ENCODE measurements around the gene CLDN10.
"Not testable (repeated sequence)": the region's sequence is repeated elsewhere in the genome, so short reads cannot be mapped to it uniquely, and the experiment has no call there.

CLDN10 gene

GRCh38 chr13:95540888-95541287 is 11.6 kb upstream of the CLDN10 start:
- FAIRE-seq, result no peak
- DNase-seq (ENCODE audit: low spot score), result no peak

- no peak for DNase-seq (ENCODE audit: low spot score)
- FAIRE-seq, result no peak
Measured at GRCh38 chr13:95541308-95541707, 11.2 kb upstream of the CLDN10 start.

- DNase-seq (ENCODE audit: low spot score) (no peak), FAIRE-seq (no peak)
Measured at GRCh38 chr13:95541911-95542474, 10.5 kb upstream of the CLDN10 start.

- no peak for FAIRE-seq
- no peak for DNase-seq (ENCODE audit: low spot score)
Measured at GRCh38 chr13:95544293-95544692, 8.2 kb upstream of the CLDN10 start.

- DNase-seq (ENCODE audit: low spot score), result no peak
- no peak for FAIRE-seq
Measured at GRCh38 chr13:95546919-95547318, 5.6 kb upstream of the CLDN10 start.

- DNase-seq (ENCODE audit: low spot score), result no peak
- no peak for FAIRE-seq
Measured at GRCh38 chr13:95547531-95548167, 4.9 kb upstream of the CLDN10 start.

- FAIRE-seq (no peak), DNase-seq (ENCODE audit: low spot score) (no peak)
Measured at GRCh38 chr13:95552208-95552538, 347 bp upstream of the CLDN10 start.

- FAIRE-seq (no peak), DNase-seq (ENCODE audit: low spot score) (no peak)
Measured at GRCh38 chr13:95553581-95554385, 1.3 kb downstream of the CLDN10 start.

- DNase-seq (ENCODE audit: low spot score), result no peak
- no peak for FAIRE-seq
Measured at GRCh38 chr13:95557013-95557412, 4.5 kb downstream of the CLDN10 start.

GRCh38 chr13:95559100-95559499 is 6.6 kb downstream of the CLDN10 start:
- DNase-seq (ENCODE audit: low spot score) (no peak), FAIRE-seq (no peak)

GRCh38 chr13:95560387-95560786 is 7.9 kb downstream of the CLDN10 start:
- DNase-seq (ENCODE audit: low spot score) (no peak), FAIRE-seq (no peak)

GRCh38 chr13:95564091-95564490 is 11.6 kb downstream of the CLDN10 start:
- DNase-seq (ENCODE audit: low spot score) (no peak), FAIRE-seq (no peak)

- no peak for FAIRE-seq
Measured at GRCh38 chr13:95564733-95565291, 12.3 kb downstream of the CLDN10 start.

GRCh38 chr13:95565758-95566157 is 13.2 kb downstream of the CLDN10 start:
- not testable (repeated sequence) for FAIRE-seq

More at GRCh38 chr13:95564733-95565291, 12.3 kb downstream of the CLDN10 start:
- peak; percentile 10 for DNase-seq (ENCODE audit: low spot score)

GRCh38 chr13:95568131-95568530 is 15.6 kb downstream of the CLDN10 start:
- FAIRE-seq (no peak), DNase-seq (ENCODE audit: low spot score) (no peak)

More at GRCh38 chr13:95565758-95566157, 13.2 kb downstream of the CLDN10 start:
- not testable (repeated sequence) for DNase-seq (ENCODE audit: low spot score)

GRCh38 chr13:95570016-95570415 is 17.5 kb downstream of the CLDN10 start:
- DNase-seq (ENCODE audit: low spot score) (no peak), FAIRE-seq (no peak)

- no peak for FAIRE-seq
- no peak for DNase-seq (ENCODE audit: low spot score)
Measured at GRCh38 chr13:95571941-95572340, 19.4 kb downstream of the CLDN10 start.

- DNase-seq (ENCODE audit: low spot score), result no peak
- FAIRE-seq, result no peak
Measured at GRCh38 chr13:95573221-95573620, 20.7 kb downstream of the CLDN10 start.

GRCh38 chr13:95579303-95579702 is 26.8 kb downstream of the CLDN10 start:
- DNase-seq (ENCODE audit: low spot score) (no peak), FAIRE-seq (no peak)

- FAIRE-seq (no peak), DNase-seq (ENCODE audit: low spot score) (no peak)
Measured at GRCh38 chr13:95585867-95586266, 33.3 kb downstream of the CLDN10 start.

GRCh38 chr13:95588134-95588533 is 35.6 kb downstream of the CLDN10 start:
- DNase-seq (ENCODE audit: low spot score) (no peak), FAIRE-seq (no peak)

- FAIRE-seq (no peak), DNase-seq (ENCODE audit: low spot score) (no peak)
Measured at GRCh38 chr13:95588721-95589120, 36.2 kb downstream of the CLDN10 start.
